Prostate gland (tissue), 2 donors: ENCODE results near the gene TTC16. TPM values are rescaled to one million over a fixed set of nuclear protein-coding genes. Genes with fewer than 3 reads are reported as not detected.

Experiments
- DNase-seq: peaks from one replicate; pipeline ENCODE4 v3.0.0-alpha.2; 2019; ENCODE audit warnings: low spot score
- H3K27ac ChIP-seq, 2 donors: fragments of 200-600 bp; sonication (generic); 2 replicates each; pipeline ENCODE4 v1.5.1; 2017 to 2019
- H3K27me3 ChIP-seq: fragments of 200-600 bp; sonication (generic); replicated peaks from 2 replicates; pipeline ENCODE4 v1.5.1; 2019; ENCODE audit not compliant: insufficient read depth
- H3K36me3 ChIP-seq, 2 donors: fragments of 200-600 bp; sonication (generic); 1 replicate in 1 of 2; 2 replicates in 1 of 2; pipeline versions ENCODE4 v1.5.1 to v1.8.1; 2017 to 2019
- H3K4me1 ChIP-seq: fragments of 200-600 bp; sonication (generic); replicated peaks from 2 replicates; pipeline ENCODE4 v1.5.1; 2019
- H3K4me3 ChIP-seq, 2 donors: fragments of 200-600 bp; sonication (generic); 2 replicates each; pipeline ENCODE4 v1.5.1; 2017 to 2019
- H3K9me3 ChIP-seq: fragments of 200-600 bp; sonication (generic); 2 replicates; pipeline ENCODE4 v1.5.1; 2017
- CTCF ChIP-seq, 4 experiments: fragments of 200-600 bp in 2 of 4; fragments of 450-650 bp in 2 of 4; sonication (generic) in 2 of 4; IDR thresholded peaks; 1 replicate in 3 of 4; 2 replicates in 1 of 4; pipeline ENCODE4 v1.5.1; 2016 to 2019; ENCODE audit warnings: antibody characterized with exemption in 4 of 4, mild to moderate bottlenecking in 2 of 4, moderate library complexity in 2 of 4
- POLR2A ChIP-seq: fragments of 450-650 bp; IDR thresholded peaks from one replicate; pipeline ENCODE4 v1.6.1; 2016; ENCODE audit warnings: antibody characterized with exemption, mild to moderate bottlenecking
- POLR2AphosphoS5 ChIP-seq: sonication (generic); formaldehyde crosslinking; IDR thresholded peaks from one replicate; pipeline ENCODE4 v1.6.1; 2017; ENCODE audit warnings: antibody characterized with exemption
- WGBS: methylation state at CpG from one replicate; pipeline ENCODE4 v1.1.5; 2018; 5-methylcytosine and 5-hydroxymethylcytosine counted together
- intact Hi-C: fragments of 100-400 bp; cut with DNase I; formaldehyde crosslinking; loops from one replicate; pipeline ENCODE4 v1.14.2; 2022
- total RNA-seq, 2 donors: library from RNA; depleted of rRNA; stranded (reverse); fragments of >200 nt; gene quantifications; one replicate each; pipeline ENCODE4 v1.1.0, GENCODE V29; 2016

The TTC16 gene
- total RNA-seq, 2 donors from 2014 or later = 3.4 TPM; not detected in 1

GRCh38 chr9:127723013-127723412 lies 7.1 kb downstream of the TTC16 start:
- DNase-seq = no peak
- Histone ChIP-seq H3K9me3 (no peaks in the 10 kb centered on the region), H3K4me1 (no peaks in the 10 kb centered on the region), H3K4me3 (no peak overlapping the region), H3K27ac (no peak overlapping the region), H3K36me3 (no peaks in the 10 kb centered on the region), H3K27me3 (no peaks in the 10 kb centered on the region)
- WGBS = 72% methylated on average over 13 of the region's 13 CpGs
- no peak for TF ChIP-seq CTCF (IDR thresholded peaks at IDR 0.05)
- no peak for TF ChIP-seq POLR2AphosphoS5
- TF ChIP-seq POLR2A = no peak
- intact Hi-C loops = no loop called here

DNA sequence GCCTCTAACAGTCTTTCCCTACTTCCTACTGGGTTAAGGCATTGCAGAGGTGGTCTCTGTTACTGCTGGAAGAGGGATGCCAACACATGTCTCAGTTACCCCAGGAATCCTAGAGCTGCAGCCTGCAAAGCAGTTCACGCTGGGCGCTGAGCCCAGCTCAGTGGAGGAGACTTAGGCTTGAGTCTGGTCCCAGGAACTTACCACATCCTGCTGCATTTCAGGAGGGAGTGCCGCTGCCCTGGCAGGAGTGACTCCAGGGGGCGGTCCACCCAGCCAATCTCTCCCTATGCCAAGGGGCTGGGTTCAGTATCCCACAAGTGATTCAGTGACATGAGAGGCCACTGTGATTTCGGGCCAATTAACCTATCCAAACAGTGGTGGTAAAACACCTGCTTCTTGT lies 7.6 kb downstream of the TTC16 start:
- H3K4me1 ChIP-seq = no peaks in the 10 kb centered on the region
- H3K9me3 ChIP-seq = no peaks in the 10 kb centered on the region
- H3K36me3 ChIP-seq = no peaks in the 10 kb centered on the region
- no peaks in the 10 kb centered on the region for H3K27me3 ChIP-seq
- intact Hi-C loops = no loop called here
- H3K27ac ChIP-seq = no peak overlapping the region
- no peak for TF ChIP-seq POLR2AphosphoS5
- no peak for TF ChIP-seq POLR2A
- no peak for TF ChIP-seq CTCF (IDR thresholded peaks at IDR 0.05)
- no peak overlapping the region for H3K4me3 ChIP-seq
- no peak for DNase-seq
- 30% methylated on average over 5 of the region's 5 CpGs for WGBS

DNA sequence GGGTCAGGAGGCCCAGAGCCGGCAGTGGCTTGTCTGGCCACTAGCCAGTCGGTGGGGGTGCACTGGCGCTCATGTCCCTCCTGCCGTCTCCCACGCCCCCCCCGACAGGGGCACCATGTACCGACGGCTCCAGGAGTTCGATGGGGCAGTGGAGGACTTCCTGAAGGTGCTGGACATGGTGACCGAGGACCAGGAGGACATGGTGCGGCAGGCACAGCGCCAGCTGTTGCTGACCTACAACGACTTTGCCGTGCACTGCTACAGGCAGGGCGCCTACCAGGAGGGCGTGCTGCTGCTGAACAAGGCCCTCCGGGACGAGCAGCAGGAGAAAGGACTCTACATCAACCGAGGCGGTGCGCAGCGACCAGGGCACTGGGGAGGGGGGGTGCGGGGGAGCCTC lies 8.1 kb downstream of the TTC16 start:
- Histone ChIP-seq H3K4me3 (no peak overlapping the region), H3K36me3 (no peaks in the 10 kb centered on the region), H3K4me1 (no peaks in the 10 kb centered on the region), H3K27me3 (no peaks in the 10 kb centered on the region), H3K27ac (no peak overlapping the region), H3K9me3 (no peaks in the 10 kb centered on the region)
- intact Hi-C loops = no loop called here
- WGBS = 40% methylated on average over 22 of the region's 23 CpGs
- TF ChIP-seq POLR2A (no peak), CTCF (IDR thresholded peaks at IDR 0.05) (no peak), POLR2AphosphoS5 (no peak)
- no peak for DNase-seq

GRCh38 chr9:127726871-127727270 lies 11.0 kb downstream of the TTC16 start:
- Histone ChIP-seq H3K4me1 (no peaks in the 10 kb centered on the region), H3K27ac (no peak overlapping the region), H3K9me3 (no peaks in the 10 kb centered on the region), H3K4me3 (no peak overlapping the region), H3K27me3 (no peaks in the 10 kb centered on the region), H3K36me3 (peaks cover 0 to 2% of the 10 kb centered on the region in 2 donors)
- no peak for DNase-seq
- TF ChIP-seq POLR2A (no peak), POLR2AphosphoS5 (no peak), CTCF (IDR thresholded peaks at IDR 0.05) (no peak)
- WGBS = 80% methylated on average over 8 of the region's 8 CpGs
- intact Hi-C loops = no loop called here

DNA sequence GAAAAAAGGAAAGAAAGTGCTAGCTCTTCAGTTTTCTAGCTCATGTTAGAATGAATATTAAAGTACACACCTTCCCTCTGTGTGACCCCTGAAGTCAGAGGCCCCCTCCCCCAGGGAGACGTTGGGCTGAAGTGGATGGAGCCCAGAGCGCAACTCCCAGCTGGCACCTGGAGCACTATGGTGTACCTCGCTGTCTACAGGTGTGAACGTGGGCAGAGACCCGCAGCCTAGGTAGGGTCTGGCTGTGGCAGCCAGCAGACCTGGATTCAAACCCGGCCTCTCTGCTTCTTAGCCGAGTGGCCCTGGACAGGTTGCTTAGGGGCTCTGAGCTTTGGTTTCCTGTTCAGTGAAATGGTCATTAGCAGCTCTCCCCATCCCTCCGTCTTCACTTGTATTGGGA lies 12.9 kb downstream of the TTC16 start:
- no peaks in the 10 kb centered on the region for H3K4me1 ChIP-seq
- TF ChIP-seq CTCF (IDR thresholded peaks at IDR 0.05) = no peak
- TF ChIP-seq POLR2A = no peak
- no peak for TF ChIP-seq POLR2AphosphoS5
- no peak for DNase-seq
- H3K27me3 ChIP-seq = no peaks in the 10 kb centered on the region
- H3K9me3 ChIP-seq = no peaks in the 10 kb centered on the region
- WGBS = 89% methylated on average over 8 of the region's 8 CpGs
- H3K27ac ChIP-seq = no peak overlapping the region
- no peak overlapping the region for H3K4me3 ChIP-seq
- H3K36me3 ChIP-seq = peaks cover 0 to 11% of the 10 kb centered on the region in 2 donors
- intact Hi-C loops = no loop called here
